Upper lobe of left lung (tissue), 4 donors: Measurements from ENCODE around the gene SCAMP3.

Experiments
- EP300 ChIP-seq, 4 donors: sonication (generic); formaldehyde crosslinking; IDR thresholded peaks; one replicate each; pipeline ENCODE4 v1.5.1; 2017; ENCODE audit warnings: antibody characterized with exemption in 4 of 4, control low read depth in 2 of 4
- TF ChIP-seq, protein P1 (sequence below), 6 experiments: fragments of 450-650 bp in 4 of 6; fragments of 200-600 bp in 2 of 6; sonication (generic) in 2 of 6; IDR thresholded peaks; one replicate each; pipeline ENCODE4 v1.5.1; 2016 to 2019; ENCODE audit warnings: antibody characterized with exemption in 6 of 6

DNA sequence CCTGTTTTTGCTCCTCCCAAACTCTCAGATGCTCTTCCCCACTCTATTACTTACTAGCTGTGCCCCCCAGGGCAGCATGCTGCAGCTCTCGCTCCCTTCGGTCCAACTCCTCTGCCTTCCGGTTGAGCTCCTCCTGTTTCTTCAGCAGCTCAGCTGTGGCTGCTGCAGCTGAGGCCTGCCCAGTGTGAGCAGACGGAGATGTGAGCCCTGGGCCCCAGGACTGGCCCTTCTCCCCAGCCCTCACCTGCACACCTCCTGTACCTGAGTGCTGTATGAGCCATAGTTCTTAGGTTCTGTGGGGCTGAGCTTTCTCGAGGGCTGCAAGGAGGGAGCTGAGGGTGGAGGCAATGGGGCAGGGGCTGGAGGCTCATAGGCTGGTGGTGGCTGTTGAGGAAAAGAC lies 1.9 kb downstream of the SCAMP3 start:
- no peak for TF ChIP-seq EP300 (IDR thresholded peaks at IDR 0.05)
- TF ChIP-seq, protein P1, sequence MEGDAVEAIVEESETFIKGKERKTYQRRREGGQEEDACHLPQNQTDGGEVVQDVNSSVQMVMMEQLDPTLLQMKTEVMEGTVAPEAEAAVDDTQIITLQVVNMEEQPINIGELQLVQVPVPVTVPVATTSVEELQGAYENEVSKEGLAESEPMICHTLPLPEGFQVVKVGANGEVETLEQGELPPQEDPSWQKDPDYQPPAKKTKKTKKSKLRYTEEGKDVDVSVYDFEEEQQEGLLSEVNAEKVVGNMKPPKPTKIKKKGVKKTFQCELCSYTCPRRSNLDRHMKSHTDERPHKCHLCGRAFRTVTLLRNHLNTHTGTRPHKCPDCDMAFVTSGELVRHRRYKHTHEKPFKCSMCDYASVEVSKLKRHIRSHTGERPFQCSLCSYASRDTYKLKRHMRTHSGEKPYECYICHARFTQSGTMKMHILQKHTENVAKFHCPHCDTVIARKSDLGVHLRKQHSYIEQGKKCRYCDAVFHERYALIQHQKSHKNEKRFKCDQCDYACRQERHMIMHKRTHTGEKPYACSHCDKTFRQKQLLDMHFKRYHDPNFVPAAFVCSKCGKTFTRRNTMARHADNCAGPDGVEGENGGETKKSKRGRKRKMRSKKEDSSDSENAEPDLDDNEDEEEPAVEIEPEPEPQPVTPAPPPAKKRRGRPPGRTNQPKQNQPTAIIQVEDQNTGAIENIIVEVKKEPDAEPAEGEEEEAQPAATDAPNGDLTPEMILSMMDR (IDR thresholded peaks at IDR 0.05): no peak
